ENCODE data around the gene CCDC192.

CCDC192 gene

DNA sequence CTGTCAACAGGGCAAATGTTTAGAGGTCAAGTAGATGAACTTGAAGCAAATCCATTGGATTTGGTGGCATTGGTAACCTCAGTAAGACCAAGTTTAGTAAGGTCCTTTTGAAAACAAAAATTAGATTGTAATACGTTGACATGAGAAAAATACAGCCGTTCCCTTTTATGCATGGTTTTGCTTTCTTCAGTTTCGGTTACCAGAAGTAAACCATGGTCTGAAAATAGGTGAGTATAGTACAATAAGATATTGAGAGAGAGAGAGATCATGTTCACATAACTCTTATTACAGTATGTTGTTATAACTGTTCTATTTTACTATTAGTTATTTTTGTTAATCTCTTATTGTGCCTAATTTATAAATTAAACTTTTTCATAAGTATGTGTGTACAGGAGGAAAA, 223.8 kb downstream of the CCDC192 start:
- TF ChIP-seq, protein P1, sequence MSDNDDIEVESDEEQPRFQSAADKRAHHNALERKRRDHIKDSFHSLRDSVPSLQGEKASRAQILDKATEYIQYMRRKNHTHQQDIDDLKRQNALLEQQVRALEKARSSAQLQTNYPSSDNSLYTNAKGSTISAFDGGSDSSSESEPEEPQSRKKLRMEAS (IDR thresholded peaks at IDR 0.05; ENCODE audit: low read depth, low read length): no peak
- TF ChIP-seq, protein P2, sequence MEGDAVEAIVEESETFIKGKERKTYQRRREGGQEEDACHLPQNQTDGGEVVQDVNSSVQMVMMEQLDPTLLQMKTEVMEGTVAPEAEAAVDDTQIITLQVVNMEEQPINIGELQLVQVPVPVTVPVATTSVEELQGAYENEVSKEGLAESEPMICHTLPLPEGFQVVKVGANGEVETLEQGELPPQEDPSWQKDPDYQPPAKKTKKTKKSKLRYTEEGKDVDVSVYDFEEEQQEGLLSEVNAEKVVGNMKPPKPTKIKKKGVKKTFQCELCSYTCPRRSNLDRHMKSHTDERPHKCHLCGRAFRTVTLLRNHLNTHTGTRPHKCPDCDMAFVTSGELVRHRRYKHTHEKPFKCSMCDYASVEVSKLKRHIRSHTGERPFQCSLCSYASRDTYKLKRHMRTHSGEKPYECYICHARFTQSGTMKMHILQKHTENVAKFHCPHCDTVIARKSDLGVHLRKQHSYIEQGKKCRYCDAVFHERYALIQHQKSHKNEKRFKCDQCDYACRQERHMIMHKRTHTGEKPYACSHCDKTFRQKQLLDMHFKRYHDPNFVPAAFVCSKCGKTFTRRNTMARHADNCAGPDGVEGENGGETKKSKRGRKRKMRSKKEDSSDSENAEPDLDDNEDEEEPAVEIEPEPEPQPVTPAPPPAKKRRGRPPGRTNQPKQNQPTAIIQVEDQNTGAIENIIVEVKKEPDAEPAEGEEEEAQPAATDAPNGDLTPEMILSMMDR (IDR thresholded peaks at IDR 0.05; ENCODE audit: low read depth, low read length): no peak
- no peak for DNase-seq (ENCODE audit: low read depth)
- H3K4me3 ChIP-seq (ENCODE audit: low read depth, low read length): no peak overlapping the region

DNA sequence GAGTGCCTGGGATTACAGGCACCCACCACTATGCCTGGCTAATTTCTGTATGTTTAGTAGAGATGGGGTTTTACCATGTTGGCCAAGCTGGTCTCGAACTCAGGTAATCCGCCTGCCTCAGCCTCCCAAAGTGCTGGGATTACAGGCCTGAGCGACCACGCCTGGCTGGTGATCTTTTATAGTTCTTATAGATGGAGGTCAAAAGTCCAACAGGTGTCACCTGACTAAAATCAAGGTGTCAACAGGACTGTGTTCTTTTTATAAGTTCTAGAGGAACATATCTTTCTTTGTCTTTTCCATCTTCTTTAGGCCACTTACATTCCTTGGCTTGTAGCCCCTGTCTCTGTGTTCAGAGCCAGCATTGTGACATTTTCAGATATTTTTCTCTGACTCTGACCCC, 224.9 kb downstream of the CCDC192 start:
- TF ChIP-seq, protein P1 (IDR thresholded peaks at IDR 0.05; ENCODE audit: low read depth, low read length): no peak
- no peak for TF ChIP-seq POLR2A (IDR thresholded peaks at IDR 0.05; ENCODE audit: extremely low read depth, insufficient read length)
- TF ChIP-seq, protein P2 (IDR thresholded peaks at IDR 0.05; ENCODE audit: low read depth, low read length): no peak
- no peak for TF ChIP-seq MYC (IDR thresholded peaks at IDR 0.05; ENCODE audit: low read depth, low read length)
- H3K4me3 ChIP-seq (ENCODE audit: low read depth, low read length): no peak overlapping the region

DNA sequence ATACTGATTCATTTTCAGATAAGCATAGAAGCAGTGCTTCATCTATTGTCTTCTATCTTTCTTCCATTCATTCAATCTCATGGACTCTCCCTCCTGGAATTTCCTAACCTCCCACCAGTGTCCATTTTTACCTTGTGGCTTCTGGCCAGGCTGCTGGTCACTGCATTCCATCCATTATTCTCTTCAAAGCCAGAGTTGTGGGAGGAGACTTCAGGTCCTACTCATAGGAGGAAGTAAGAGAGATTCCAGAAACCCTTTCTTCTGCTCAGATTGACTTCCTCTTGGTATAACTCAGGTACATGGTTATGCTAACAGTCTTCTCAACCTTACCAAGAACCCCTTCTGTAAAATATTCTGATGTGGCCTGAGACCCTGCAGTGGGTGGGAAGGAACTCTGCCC, 227.1 kb downstream of the CCDC192 start:
- H3K4me3 ChIP-seq (ENCODE audit: low read depth, low read length): no peak overlapping the region
- no peak for DNase-seq (ENCODE audit: low read depth)
- TF ChIP-seq, protein P2 (IDR thresholded peaks at IDR 0.05; ENCODE audit: low read depth, low read length): no peak
- TF ChIP-seq MYC (IDR thresholded peaks at IDR 0.05; ENCODE audit: low read depth, low read length): no peak
- TF ChIP-seq, protein P1 (IDR thresholded peaks at IDR 0.05; ENCODE audit: low read depth, low read length): no peak
- TF ChIP-seq POLR2A (IDR thresholded peaks at IDR 0.05; ENCODE audit: extremely low read depth, insufficient read length): no peak

More for the DNA sequence above, 224.9 kb downstream of the CCDC192 start:
- no peak for DNase-seq (ENCODE audit: low read depth)

DNA sequence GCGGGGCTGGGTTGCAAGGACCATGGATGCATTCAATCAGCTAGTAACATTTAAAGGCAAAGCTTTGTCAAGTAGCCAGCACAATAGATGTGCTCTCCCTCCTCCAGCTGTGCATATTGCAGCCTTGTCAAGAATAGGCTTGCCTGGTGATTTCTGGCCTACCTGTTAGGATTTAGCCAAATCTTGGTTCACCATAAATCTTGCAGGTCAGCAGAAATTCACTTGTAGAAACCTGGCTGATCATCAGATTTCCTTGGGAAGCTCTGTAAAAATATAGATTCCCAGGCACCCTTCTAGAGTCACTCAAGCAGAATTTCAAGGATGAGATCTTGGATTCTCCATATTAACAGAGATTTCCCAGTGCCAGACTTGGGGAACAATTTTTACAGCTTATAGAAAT, 228.2 kb downstream of the CCDC192 start:
- DNase-seq (ENCODE audit: low read depth): no peak
- TF ChIP-seq, protein P2 (IDR thresholded peaks at IDR 0.05; ENCODE audit: low read depth, low read length): no peak
- TF ChIP-seq, protein P1 (IDR thresholded peaks at IDR 0.05; ENCODE audit: low read depth, low read length): no peak
- TF ChIP-seq POLR2A (IDR thresholded peaks at IDR 0.05; ENCODE audit: extremely low read depth, insufficient read length) (no peak), MYC (IDR thresholded peaks at IDR 0.05; ENCODE audit: low read depth, low read length) (no peak)
- H3K4me3 ChIP-seq (ENCODE audit: low read depth, low read length): no peak overlapping the region

DNA sequence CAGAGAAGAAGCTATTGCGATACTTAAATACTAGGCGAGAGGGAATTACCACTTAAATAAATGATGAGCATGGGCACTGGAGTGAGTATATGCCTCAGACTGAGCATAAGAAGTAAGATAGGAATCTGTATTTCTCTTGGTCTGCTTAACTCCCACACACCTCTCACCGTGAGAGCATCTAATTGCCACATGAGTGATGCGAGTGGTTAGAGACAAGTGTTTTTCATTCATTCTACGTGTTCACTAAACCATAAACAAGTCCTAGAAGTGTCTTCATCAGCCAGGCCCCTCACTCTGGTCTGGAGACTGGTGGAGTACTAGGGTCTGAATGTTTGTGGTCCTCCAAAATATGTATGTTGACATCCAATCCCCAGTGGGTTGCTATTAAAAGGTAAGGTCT, 230.2 kb downstream of the CCDC192 start:
- TF ChIP-seq, protein P2 (IDR thresholded peaks at IDR 0.05; ENCODE audit: low read depth, low read length): no peak
- TF ChIP-seq, protein P1 (IDR thresholded peaks at IDR 0.05; ENCODE audit: low read depth, low read length): no peak
- no peak for TF ChIP-seq POLR2A (IDR thresholded peaks at IDR 0.05; ENCODE audit: extremely low read depth, insufficient read length)
- no peak for TF ChIP-seq MYC (IDR thresholded peaks at IDR 0.05; ENCODE audit: low read depth, low read length)
- no peak overlapping the region for H3K4me3 ChIP-seq (ENCODE audit: low read depth, low read length)
- no peak for DNase-seq (ENCODE audit: low read depth)

DNA sequence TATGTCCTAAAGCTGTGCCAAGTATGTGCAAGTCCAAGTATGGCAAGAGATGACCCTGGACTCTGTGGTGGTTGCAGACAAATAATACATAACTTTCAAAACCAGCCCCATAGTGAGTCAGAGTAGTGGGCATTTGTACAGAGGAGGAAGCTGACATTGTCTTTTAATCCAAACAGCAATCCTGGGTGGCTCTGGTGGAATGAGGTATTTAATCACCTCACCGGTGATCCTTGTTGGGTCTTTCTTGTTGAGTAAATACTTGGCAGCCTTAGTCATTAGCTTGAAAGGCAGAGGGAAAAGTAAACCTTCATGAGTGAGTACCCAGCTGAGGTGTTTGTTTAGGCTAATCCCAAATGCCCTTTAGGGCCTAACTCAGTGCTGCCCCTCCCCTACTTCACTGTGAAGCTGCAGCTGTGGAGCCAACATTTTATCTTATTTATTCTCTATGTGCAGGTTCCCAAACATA, 231.6 kb downstream of the CCDC192 start:
- TF ChIP-seq MYC (IDR thresholded peaks at IDR 0.05; ENCODE audit: low read depth, low read length) (no peak), POLR2A (IDR thresholded peaks at IDR 0.05; ENCODE audit: extremely low read depth, insufficient read length) (no peak)
- TF ChIP-seq, protein P2 (IDR thresholded peaks at IDR 0.05; ENCODE audit: low read depth, low read length): no peak
- TF ChIP-seq, protein P1 (IDR thresholded peaks at IDR 0.05; ENCODE audit: low read depth, low read length): no peak
- no peak overlapping the region for H3K4me3 ChIP-seq (ENCODE audit: low read depth, low read length)
- peak; percentile 3 for DNase-seq (ENCODE audit: low read depth)
